ENCODE measurements around the gene ZNF512B. TPM values are rescaled to one million over a fixed set of nuclear protein-coding genes. Genes with fewer than 3 reads are reported as not detected.

ZNF512B gene
- total and polyA plus RNA-seq, 2 donors (not counting 1 experiment from before 2014, with no cell fraction given): 8.8 to 10.5 TPM

DNA sequence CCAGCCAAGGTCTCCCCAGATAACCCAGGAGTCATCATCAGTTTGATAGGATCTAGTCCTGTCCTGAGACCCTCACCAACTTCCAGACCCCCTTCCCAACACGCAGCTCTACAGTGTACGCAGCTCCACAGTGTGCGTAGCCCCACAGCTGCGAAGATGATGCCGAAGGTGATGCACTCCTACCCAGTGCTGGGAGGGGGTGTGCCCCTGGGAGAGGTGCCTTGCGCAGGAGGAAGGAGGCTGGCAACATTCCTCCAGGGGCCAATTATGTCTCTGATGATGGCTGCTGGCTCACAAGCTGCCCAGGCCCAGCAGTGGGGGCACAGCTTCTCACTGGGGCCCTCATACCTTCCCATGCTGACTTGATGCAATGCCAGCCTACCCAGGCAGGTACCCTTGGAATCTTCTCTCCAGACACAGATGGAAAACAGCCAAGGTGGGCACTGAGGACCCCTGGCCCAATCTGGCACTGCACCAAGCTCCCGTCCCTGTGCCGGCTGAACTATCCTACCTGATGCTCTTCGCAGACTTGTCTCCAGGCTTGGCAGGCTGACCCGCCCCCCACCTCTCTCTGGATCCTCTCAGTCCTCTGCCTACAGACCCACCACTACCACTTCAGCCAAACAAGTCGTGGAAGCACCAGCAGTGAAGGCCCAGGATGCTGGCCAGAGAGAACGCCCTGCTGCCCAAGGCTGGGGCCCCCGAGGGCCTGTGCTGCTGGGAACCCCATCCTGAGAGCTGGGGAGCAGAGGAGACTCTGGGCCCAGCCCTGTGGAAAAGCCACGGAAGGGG lies 1.4 kb downstream of the ZNF512B start:
- Histone ChIP-seq H3K4me2 (replicated peaks; ENCODE audit: low read depth, low read length, poor library complexity, severe bottlenecking) (peak overlapping the region; percentile 90), H3K27me3 (replicated peaks in 1 of 4; ENCODE audit: control extremely low read depth in 1 of 4, control insufficient read depth in 3 of 4, insufficient read depth in 4 of 4, low read length in 3 of 4) (no peaks in the 10 kb centered on the region), H4K20me1 (ENCODE audit: control insufficient read depth, insufficient read depth, low read length, poor library complexity, severe bottlenecking) (no peaks in the 10 kb centered on the region), H3K36me3 (replicated peaks in 1 of 2; ENCODE audit: control extremely low read depth in 1 of 2, control insufficient read depth in 1 of 2, extremely low read depth in 1 of 2, insufficient read depth in 2 of 2, low read length in 1 of 2) (peaks cover 0 to 5% of the 10 kb centered on the region in 2 experiments), H3K27ac (ENCODE audit: low read length in 2 of 2) (no peak overlapping the region), H3K4me1 (ENCODE audit: control insufficient read depth in 2 of 2, insufficient read depth in 2 of 2, low read length in 2 of 2) (peaks cover 11 to 14% of the 10 kb centered on the region in 2 donors), H3K79me2 (ENCODE audit: control insufficient read depth, insufficient read depth, low read length) (no peaks in the 10 kb centered on the region), H3K9ac (ENCODE audit: low read length) (peak overlapping the region; percentile 64), H2AFZ (ENCODE audit: insufficient read depth, low read depth, low read length, poor library complexity, severe bottlenecking) (peak overlapping the region; percentile 66), H3K4me3 (ENCODE audit: control extremely low read depth in 1 of 5, extremely low read depth in 1 of 5, insufficient read depth in 1 of 5, low read depth in 2 of 5, low read length in 4 of 5) (peak overlapping the region in 2 of 5 experiments; percentile 56 to 64), H3K9me3 (ENCODE audit: control extremely low read depth in 1 of 3, control insufficient read depth in 2 of 3, insufficient read depth in 1 of 3, low read length in 2 of 3) (peaks cover 0 to 29% (median 0%) of the 10 kb centered on the region in 3 donors)
- Mint-ChIP-seq H3K9me3 (ENCODE audit: insufficient read depth) (no peaks in the 10 kb centered on the region), H3K27ac (peak overlapping the region; percentile 46), H3K27me3 (no peaks in the 10 kb centered on the region), H3K4me3 (peak overlapping the region; percentile 86), H3K4me1 (peaks cover 15% of the 10 kb centered on the region)
- 78% methylated on average over 12 of the region's 14 CpGs for WGBS (ENCODE audit: insufficient coverage)
- no peak for TF ChIP-seq EZH2 (IDR thresholded peaks at IDR 0.05; ENCODE audit: borderline replicate concordance, insufficient read depth, low read depth, low read length, poor library complexity, severe bottlenecking)
- TF ChIP-seq, protein P1, sequence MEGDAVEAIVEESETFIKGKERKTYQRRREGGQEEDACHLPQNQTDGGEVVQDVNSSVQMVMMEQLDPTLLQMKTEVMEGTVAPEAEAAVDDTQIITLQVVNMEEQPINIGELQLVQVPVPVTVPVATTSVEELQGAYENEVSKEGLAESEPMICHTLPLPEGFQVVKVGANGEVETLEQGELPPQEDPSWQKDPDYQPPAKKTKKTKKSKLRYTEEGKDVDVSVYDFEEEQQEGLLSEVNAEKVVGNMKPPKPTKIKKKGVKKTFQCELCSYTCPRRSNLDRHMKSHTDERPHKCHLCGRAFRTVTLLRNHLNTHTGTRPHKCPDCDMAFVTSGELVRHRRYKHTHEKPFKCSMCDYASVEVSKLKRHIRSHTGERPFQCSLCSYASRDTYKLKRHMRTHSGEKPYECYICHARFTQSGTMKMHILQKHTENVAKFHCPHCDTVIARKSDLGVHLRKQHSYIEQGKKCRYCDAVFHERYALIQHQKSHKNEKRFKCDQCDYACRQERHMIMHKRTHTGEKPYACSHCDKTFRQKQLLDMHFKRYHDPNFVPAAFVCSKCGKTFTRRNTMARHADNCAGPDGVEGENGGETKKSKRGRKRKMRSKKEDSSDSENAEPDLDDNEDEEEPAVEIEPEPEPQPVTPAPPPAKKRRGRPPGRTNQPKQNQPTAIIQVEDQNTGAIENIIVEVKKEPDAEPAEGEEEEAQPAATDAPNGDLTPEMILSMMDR (IDR thresholded peaks at IDR 0.05): no peak
- POLR2A ChIA-PET: no interaction called here
- ATAC-seq (ENCODE audit: low read depth) (no peak), DNase-seq (no peak)
- intact Hi-C loops (cut with micrococcal nuclease): no loop called here
- CTCF ChIA-PET: interaction anchor here (1.4 kb wide), 1 partner anchor 431 kb away, joined by 3 read pairs; no protein-coding TSS in a partner anchor

Measured in B cell (primary cell).